Suprapubic skin (tissue), 4 donors: ENCODE results near the gene KARS1. TPM values are rescaled to one million over a fixed set of nuclear protein-coding genes. Genes with fewer than 3 reads are reported as not detected.

Experiments
- DNase-seq, 2 donors: peaks; one replicate each; pipeline ENCODE4 v3.0.0-alpha.2; 2019; ENCODE audit warnings: low spot score in 2 of 2
- H3K27ac ChIP-seq: fragments of 200-600 bp; sonication (generic); one replicate; pipeline ENCODE4 v1.5.1; 2019
- H3K27me3 ChIP-seq: fragments of 200-600 bp; sonication (generic); one replicate; pipeline ENCODE4 v1.5.1; 2019
- H3K36me3 ChIP-seq: fragments of 200-600 bp; sonication (generic); one replicate; pipeline ENCODE4 v1.5.1; 2019
- H3K4me1 ChIP-seq: fragments of 200-600 bp; sonication (generic); one replicate; pipeline ENCODE4 v1.5.1; 2019
- H3K4me3 ChIP-seq: fragments of 200-600 bp; sonication (generic); one replicate; pipeline ENCODE4 v1.5.1; 2019; ENCODE audit warnings: mild to moderate bottlenecking
- H3K9me3 ChIP-seq: fragments of 200-600 bp; sonication (generic); one replicate; pipeline ENCODE4 v1.5.1; 2019
- CTCF ChIP-seq, 2 donors: fragments of 200-600 bp in 1 of 2; fragments of 450-650 bp in 1 of 2; sonication (generic) in 1 of 2; IDR thresholded peaks; one replicate each; pipeline ENCODE4 v1.5.1; 2016 to 2019; ENCODE audit warnings: antibody characterized with exemption in 2 of 2, mild to moderate bottlenecking in 1 of 2, moderate library complexity in 1 of 2
- EP300 ChIP-seq: sonication (generic); formaldehyde crosslinking; IDR thresholded peaks from one replicate; pipeline ENCODE4 v1.6.1; 2017; ENCODE audit warnings: antibody characterized with exemption
- POLR2A ChIP-seq, 2 donors: fragments of 450-650 bp; IDR thresholded peaks; one replicate each; pipeline ENCODE4 v1.6.1; 2017; ENCODE audit warnings: antibody characterized with exemption in 2 of 2, mild to moderate bottlenecking in 2 of 2, moderate library complexity in 2 of 2
- POLR2AphosphoS5 ChIP-seq, 3 donors: sonication (generic); formaldehyde crosslinking; IDR thresholded peaks; one replicate each; pipeline ENCODE4 v1.6.1; 2017; ENCODE audit warnings: antibody characterized with exemption in 3 of 3
- WGBS: methylation state at CpG from one replicate; pipeline ENCODE4 v1.1.5; 2018; 5-methylcytosine and 5-hydroxymethylcytosine counted together
- total RNA-seq, 4 donors: library from RNA; depleted of rRNA; stranded (reverse); fragments of >200 nt; gene quantifications; one replicate each; pipeline ENCODE4 v1.1.0, GENCODE V29; 2016

The KARS1 gene
- total RNA-seq, 4 donors from 2014 or later = 85.9 to 128 (median 106) TPM

- Histone ChIP-seq H3K36me3 (peaks cover 54% of the 10 kb centered on the region), H3K27me3 (no peaks in the 10 kb centered on the region), H3K9me3 (no peaks in the 10 kb centered on the region), H3K4me1 (peaks cover 22% of the 10 kb centered on the region), H3K27ac (no peak overlapping the region), H3K4me3 (no peak overlapping the region)
- TF ChIP-seq EP300 = no peak
- TF ChIP-seq POLR2A (IDR thresholded peaks at IDR 0.05) = no peak
- TF ChIP-seq CTCF (IDR thresholded peaks at IDR 0.05) = no peak
- TF ChIP-seq POLR2AphosphoS5 (IDR thresholded peaks at IDR 0.05) = no peak
- DNase-seq = no peak
- WGBS = 88% methylated on average over 2 of the region's 2 CpGs
These were observed 28.7 kb downstream of the KARS1 start for GRCh38 chr16:75618780-75619179.

GRCh38 chr16:75617121-75617520, 30.3 kb downstream of the KARS1 start:
- peaks cover 68% of the 10 kb centered on the region for H3K36me3 ChIP-seq

GRCh38 chr16:75616521-75617010, 30.9 kb downstream of the KARS1 start:
- Histone ChIP-seq H3K4me3 (no peak overlapping the region), H3K27ac (no peak overlapping the region), H3K27me3 (no peaks in the 10 kb centered on the region), H3K4me1 (peaks cover 6% of the 10 kb centered on the region), H3K36me3 (peaks cover 74% of the 10 kb centered on the region), H3K9me3 (no peaks in the 10 kb centered on the region)
- 94% methylated on average over 4 of the region's 4 CpGs for WGBS
- no peak for DNase-seq
- TF ChIP-seq EP300 = no peak
- TF ChIP-seq CTCF (IDR thresholded peaks at IDR 0.05) = no peak
- TF ChIP-seq POLR2A (IDR thresholded peaks at IDR 0.05) = no peak
- TF ChIP-seq POLR2AphosphoS5 (IDR thresholded peaks at IDR 0.05) = no peak

More at GRCh38 chr16:75617121-75617520, 30.3 kb downstream of the KARS1 start:
- no peaks in the 10 kb centered on the region for H3K9me3 ChIP-seq
- H3K4me3 ChIP-seq = no peak overlapping the region
- TF ChIP-seq CTCF (IDR thresholded peaks at IDR 0.05) = no peak
- TF ChIP-seq POLR2AphosphoS5 (IDR thresholded peaks at IDR 0.05) = no peak
- TF ChIP-seq POLR2A (IDR thresholded peaks at IDR 0.05) = no peak
- no peak for TF ChIP-seq EP300
- DNase-seq = no peak
- no peak overlapping the region for H3K27ac ChIP-seq
- 90% methylated on average over 3 of the region's 3 CpGs for WGBS
- no peaks in the 10 kb centered on the region for H3K27me3 ChIP-seq
- H3K4me1 ChIP-seq = peaks cover 12% of the 10 kb centered on the region

GRCh38 chr16:75615619-75616018, 31.8 kb downstream of the KARS1 start:
- Histone ChIP-seq H3K4me1 (no peaks in the 10 kb centered on the region), H3K4me3 (no peak overlapping the region), H3K27ac (no peak overlapping the region), H3K9me3 (no peaks in the 10 kb centered on the region), H3K27me3 (no peaks in the 10 kb centered on the region), H3K36me3 (peaks cover 81% of the 10 kb centered on the region)
- WGBS = 94% methylated on average over 2 of the region's 2 CpGs
- no peak for TF ChIP-seq CTCF (IDR thresholded peaks at IDR 0.05)
- TF ChIP-seq EP300 = no peak
- TF ChIP-seq POLR2AphosphoS5 (IDR thresholded peaks at IDR 0.05) = no peak
- no peak for TF ChIP-seq POLR2A (IDR thresholded peaks at IDR 0.05)
- no peak for DNase-seq

GRCh38 chr16:75614066-75614897, 33.2 kb downstream of the KARS1 start:
- Histone ChIP-seq H3K4me1 (no peaks in the 10 kb centered on the region), H3K9me3 (no peaks in the 10 kb centered on the region), H3K27ac (no peak overlapping the region), H3K27me3 (no peaks in the 10 kb centered on the region), H3K36me3 (peaks cover 86% of the 10 kb centered on the region), H3K4me3 (no peak overlapping the region)
- 93% methylated on average over 4 of the region's 4 CpGs for WGBS
- no peak for DNase-seq
- TF ChIP-seq CTCF (IDR thresholded peaks at IDR 0.05) (no peak), POLR2A (IDR thresholded peaks at IDR 0.05) (no peak), POLR2AphosphoS5 (IDR thresholded peaks at IDR 0.05) (no peak), EP300 (no peak)
